ENCODE measurements around the gene RTN4IP1. TPM values are rescaled to one million over a fixed set of nuclear protein-coding genes. Genes with fewer than 3 reads are reported as not detected.
"Not testable (repeated sequence)": the region's sequence is repeated elsewhere in the genome, so short reads cannot be mapped to it uniquely, and the experiment has no call there.

RTN4IP1 gene
- total RNA-seq, 1 experiment from 2014 or later = 8.5 TPM

GRCh38 chr6:106617302-106617701 lies 12.0 kb downstream of the RTN4IP1 start:
- no peaks in the 10 kb centered on the region for H3K36me3 ChIP-seq

GRCh38 chr6:106614592-106615257 lies 14.6 kb downstream of the RTN4IP1 start:
- no peak overlapping the region for H3K4me3 ChIP-seq
- no peaks in the 10 kb centered on the region for H3K36me3 ChIP-seq
- H3K27ac ChIP-seq = no peak overlapping the region
- H3K27me3 ChIP-seq = no peaks in the 10 kb centered on the region
- DNase-seq = no peak
- H3K9me3 ChIP-seq (replicated peaks) = no peaks in the 10 kb centered on the region
- no peaks in the 10 kb centered on the region for H3K4me1 ChIP-seq

More at GRCh38 chr6:106617302-106617701, 12.0 kb downstream of the RTN4IP1 start:
- Histone ChIP-seq H3K4me3 (no peak overlapping the region), H3K9me3 (replicated peaks) (no peaks in the 10 kb centered on the region), H3K27ac (no peak overlapping the region), H3K27me3 (no peaks in the 10 kb centered on the region), H3K4me1 (no peaks in the 10 kb centered on the region)
- DNase-seq = no peak

DNA sequence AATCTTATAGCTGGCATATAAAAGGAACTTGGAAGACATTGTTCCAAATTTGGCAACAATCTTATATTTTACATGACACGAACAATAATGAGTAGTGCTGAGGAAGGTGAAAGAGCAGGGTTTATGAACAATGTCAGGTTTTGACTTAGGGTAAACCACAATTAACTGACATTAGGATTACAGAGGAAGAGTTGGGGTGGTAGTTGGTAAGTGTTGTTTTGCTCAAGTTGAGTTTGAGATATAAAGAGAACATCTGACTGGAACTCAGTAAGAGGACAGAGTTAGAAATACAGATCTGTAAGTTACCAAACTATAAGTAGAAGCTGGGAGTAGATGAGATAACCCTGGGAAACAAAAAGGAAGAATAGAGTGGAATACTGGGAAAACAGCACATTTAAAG lies 15.1 kb downstream of the RTN4IP1 start:
- no peak overlapping the region for H3K27ac ChIP-seq
- H3K4me1 ChIP-seq = no peaks in the 10 kb centered on the region
- DNase-seq = no peak

GRCh38 chr6:106613590-106613989 lies 15.7 kb downstream of the RTN4IP1 start:
- Histone ChIP-seq H3K9me3 (replicated peaks) (no peaks in the 10 kb centered on the region), H3K4me3 (no peak overlapping the region), H3K4me1 (no peaks in the 10 kb centered on the region), H3K27me3 (no peaks in the 10 kb centered on the region), H3K36me3 (no peaks in the 10 kb centered on the region), H3K27ac (no peak overlapping the region)
- DNase-seq = no peak

More for the DNA sequence above, 15.1 kb downstream of the RTN4IP1 start:
- H3K4me3 ChIP-seq = no peak overlapping the region
- no peaks in the 10 kb centered on the region for H3K9me3 ChIP-seq (replicated peaks)
- no peaks in the 10 kb centered on the region for H3K36me3 ChIP-seq
- H3K27me3 ChIP-seq = no peaks in the 10 kb centered on the region

DNA sequence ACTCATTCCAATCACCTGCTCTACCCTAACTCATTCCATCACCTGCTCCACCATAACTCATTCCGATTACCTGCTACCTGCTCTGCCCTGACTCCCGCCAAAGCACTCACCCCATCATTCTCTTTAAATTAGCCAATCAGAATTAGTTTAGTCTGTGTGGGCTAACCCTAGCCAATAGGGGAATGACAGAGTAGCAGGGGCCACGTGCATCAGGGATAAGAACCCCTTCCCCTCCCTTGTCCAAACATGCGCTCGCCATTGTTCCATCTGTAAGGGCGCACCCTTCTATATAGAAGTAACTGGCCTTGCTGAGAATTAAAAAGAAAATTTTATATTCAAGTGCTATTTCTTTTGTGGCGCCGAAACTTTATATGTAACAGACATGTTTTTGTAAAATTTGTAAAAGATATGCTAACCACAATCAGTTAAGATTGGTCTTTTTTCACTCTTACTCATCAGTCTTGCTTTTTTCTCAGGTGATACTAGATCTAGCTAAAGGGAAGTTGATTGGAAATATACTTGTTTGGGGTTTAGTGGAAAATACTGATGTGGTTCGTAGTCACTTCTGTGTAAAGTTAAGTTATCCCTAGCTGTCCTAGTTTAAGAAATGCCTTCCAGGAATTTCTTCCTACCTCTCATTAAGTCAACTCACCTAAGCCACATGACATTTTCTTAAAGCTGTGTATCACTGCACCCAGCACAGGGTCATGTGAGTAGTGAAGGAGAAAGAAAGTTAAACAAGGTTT lies 16.5 kb downstream of the RTN4IP1 start:
- no peak for DNase-seq
- Histone ChIP-seq H3K27me3 (no peaks in the 10 kb centered on the region), H3K36me3 (no peaks in the 10 kb centered on the region)

GRCh38 chr6:106611030-106611429 lies 18.3 kb downstream of the RTN4IP1 start:
- Histone ChIP-seq H3K27me3 (no peaks in the 10 kb centered on the region), H3K36me3 (no peaks in the 10 kb centered on the region; the same call in 1 of the 2 replicates), H3K4me1 (no peaks in the 10 kb centered on the region), H3K9me3 (replicated peaks) (no peaks in the 10 kb centered on the region), H3K27ac (no peak overlapping the region), H3K4me3 (no peak overlapping the region)
- DNase-seq = no peak

More for the DNA sequence above, 16.5 kb downstream of the RTN4IP1 start:
- Histone ChIP-seq H3K4me3 (no peak overlapping the region), H3K4me1 (no peaks in the 10 kb centered on the region), H3K27ac (no peak overlapping the region), H3K9me3 (replicated peaks) (no peaks in the 10 kb centered on the region)

GRCh38 chr6:106609699-106610098 lies 19.6 kb downstream of the RTN4IP1 start:
- H3K27me3 ChIP-seq = no peaks in the 10 kb centered on the region
- H3K4me3 ChIP-seq = no peak overlapping the region
- no peaks in the 10 kb centered on the region for H3K4me1 ChIP-seq
- H3K9me3 ChIP-seq (replicated peaks) = no peaks in the 10 kb centered on the region
- H3K27ac ChIP-seq = no peak overlapping the region
- H3K36me3 ChIP-seq = no peaks in the 10 kb centered on the region; the same call in 1 of the 2 replicates
- DNase-seq = peak; percentile 13 to 18

DNA sequence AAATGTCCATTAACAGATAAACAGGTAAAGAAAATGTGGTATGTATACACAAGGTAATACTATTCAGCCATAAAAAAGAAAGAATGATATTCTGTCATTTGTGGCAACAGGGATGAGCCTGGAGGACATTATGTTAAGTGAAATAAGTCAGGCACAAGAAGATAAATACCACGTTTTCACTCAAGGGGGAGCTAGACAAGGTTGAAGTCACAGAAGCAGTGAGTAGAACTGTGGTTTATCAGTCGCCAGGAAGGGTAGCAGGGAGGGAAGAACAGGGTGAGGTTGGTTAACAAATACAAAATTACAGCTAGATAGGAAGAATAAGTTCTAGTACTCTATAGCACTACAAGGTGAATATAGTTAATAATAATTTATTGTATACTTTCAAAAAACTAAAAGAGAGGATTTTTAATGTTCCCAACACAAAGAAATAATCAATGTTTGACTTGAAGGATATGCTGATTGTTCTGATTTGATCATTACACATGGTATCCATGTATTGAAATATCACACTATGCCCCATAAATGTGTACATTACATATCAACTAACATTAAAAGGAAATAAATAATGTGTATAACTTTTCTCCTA lies 21.1 kb downstream of the RTN4IP1 start:
- no peaks in the 10 kb centered on the region for H3K4me1 ChIP-seq
- no peak overlapping the region for H3K4me3 ChIP-seq
- DNase-seq = peak; percentile 27 to 66
- H3K27ac ChIP-seq = no peak overlapping the region
- no peaks in the 10 kb centered on the region; the same call in 1 of the 2 replicates for H3K36me3 ChIP-seq
- H3K9me3 ChIP-seq (replicated peaks) = no peaks in the 10 kb centered on the region
- H3K27me3 ChIP-seq = no peaks in the 10 kb centered on the region

- H3K4me3 ChIP-seq = no peak overlapping the region
- no peaks in the 10 kb centered on the region for H3K4me1 ChIP-seq
- no peak overlapping the region for H3K27ac ChIP-seq
- H3K36me3 ChIP-seq = no peaks in the 10 kb centered on the region
- DNase-seq = no peak
- no peaks in the 10 kb centered on the region for H3K27me3 ChIP-seq
- no peaks in the 10 kb centered on the region for H3K9me3 ChIP-seq (replicated peaks)
Observed at GRCh38 chr6:106600329-106600728, 29.0 kb downstream of the RTN4IP1 start.

DNA sequence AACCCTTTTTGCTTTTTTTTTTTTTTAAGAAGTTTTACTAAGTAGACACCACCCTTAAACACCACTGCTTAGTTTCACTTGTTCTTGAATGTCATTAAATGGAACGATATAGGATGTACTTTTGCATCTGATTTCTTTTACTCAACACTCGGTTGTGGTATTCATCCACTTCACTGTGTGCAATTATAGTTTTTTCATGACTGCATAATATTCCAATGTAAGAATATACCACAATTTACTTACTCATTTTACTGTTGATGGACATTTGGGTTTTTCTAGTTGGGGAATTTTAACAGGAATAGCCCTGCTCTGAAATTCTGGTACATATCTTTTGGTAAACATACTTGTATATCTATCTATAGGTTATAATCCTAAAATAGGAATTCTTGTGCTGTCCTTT lies 29.9 kb downstream of the RTN4IP1 start:
- no peaks in the 10 kb centered on the region for H3K36me3 ChIP-seq
- H3K27ac ChIP-seq = no peak overlapping the region
- DNase-seq = no peak
- H3K4me1 ChIP-seq = no peaks in the 10 kb centered on the region
- no peak overlapping the region for H3K4me3 ChIP-seq
- no peaks in the 10 kb centered on the region for H3K27me3 ChIP-seq
- H3K9me3 ChIP-seq (replicated peaks) = no peaks in the 10 kb centered on the region

DNA sequence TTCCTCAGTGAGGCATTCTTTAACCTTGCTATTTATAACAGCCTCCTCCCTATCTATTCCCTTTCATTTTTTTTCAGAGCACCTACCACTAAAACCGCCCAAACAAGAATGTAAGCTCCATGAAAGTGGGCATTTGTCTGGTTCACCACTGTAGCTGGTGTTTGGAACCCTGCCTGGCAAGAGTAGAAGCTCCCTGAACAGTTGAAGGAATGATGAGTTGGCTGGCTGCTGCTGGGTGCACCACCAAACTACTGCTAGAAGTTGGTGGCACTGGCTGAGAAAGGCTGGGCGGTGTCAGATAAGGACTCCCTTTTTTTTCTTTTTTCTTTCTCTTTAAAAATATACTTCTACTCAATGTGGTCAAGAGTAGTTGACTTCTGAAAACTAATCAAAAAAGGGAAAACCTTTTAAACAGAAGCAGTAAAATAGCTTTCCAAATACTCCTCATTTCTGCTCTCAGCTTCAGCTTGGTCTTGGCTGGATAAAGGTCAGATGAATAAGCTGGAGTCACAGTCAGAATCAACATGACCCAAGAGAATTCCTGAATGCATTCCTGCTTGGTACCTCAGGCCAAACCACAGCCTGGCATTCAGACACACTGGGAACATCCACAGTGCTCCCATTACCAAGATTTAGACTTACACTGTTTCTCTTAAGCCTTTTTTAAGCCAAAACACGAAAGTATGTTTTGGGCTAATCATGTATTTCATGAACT lies 38.0 kb downstream of the RTN4IP1 start:
- Histone ChIP-seq H3K27ac (no peak overlapping the region), H3K4me3 (no peak overlapping the region), H3K4me1 (no peaks in the 10 kb centered on the region), H3K9me3 (replicated peaks) (no peaks in the 10 kb centered on the region), H3K36me3 (0 out of 2 replicates have a peak, but pooled peaks cover 4% of the 10 kb centered on the region), H3K27me3 (no peaks in the 10 kb centered on the region)
- peak in 1 of 2 experiments; percentile 6 for DNase-seq

DNA sequence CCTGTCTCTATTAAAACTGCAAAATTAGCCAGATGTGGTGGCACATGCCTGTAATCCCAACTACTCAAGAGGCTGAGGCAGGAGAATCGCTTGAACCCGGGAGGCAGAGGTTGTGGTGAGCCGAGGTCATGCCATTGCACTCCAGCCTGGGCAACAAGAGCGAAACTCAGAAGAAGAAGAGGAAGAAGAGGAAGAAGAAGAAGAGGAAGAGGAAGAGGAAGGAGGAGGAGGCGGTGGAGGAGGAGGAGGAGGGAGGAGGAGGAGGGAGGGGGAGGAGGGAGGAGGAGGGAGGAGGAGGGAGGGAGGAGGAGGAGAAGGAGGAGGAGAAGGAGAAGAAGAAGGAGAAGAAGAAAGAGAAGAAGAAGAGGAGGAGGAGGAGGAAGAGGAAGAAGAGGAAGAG lies 40.4 kb downstream of the RTN4IP1 start:
- not testable (repeated sequence) for H3K9me3 ChIP-seq (replicated peaks); H3K4me3 ChIP-seq; H3K27ac ChIP-seq; H3K4me1 ChIP-seq; H3K27me3 ChIP-seq; H3K36me3 ChIP-seq; DNase-seq

DNA sequence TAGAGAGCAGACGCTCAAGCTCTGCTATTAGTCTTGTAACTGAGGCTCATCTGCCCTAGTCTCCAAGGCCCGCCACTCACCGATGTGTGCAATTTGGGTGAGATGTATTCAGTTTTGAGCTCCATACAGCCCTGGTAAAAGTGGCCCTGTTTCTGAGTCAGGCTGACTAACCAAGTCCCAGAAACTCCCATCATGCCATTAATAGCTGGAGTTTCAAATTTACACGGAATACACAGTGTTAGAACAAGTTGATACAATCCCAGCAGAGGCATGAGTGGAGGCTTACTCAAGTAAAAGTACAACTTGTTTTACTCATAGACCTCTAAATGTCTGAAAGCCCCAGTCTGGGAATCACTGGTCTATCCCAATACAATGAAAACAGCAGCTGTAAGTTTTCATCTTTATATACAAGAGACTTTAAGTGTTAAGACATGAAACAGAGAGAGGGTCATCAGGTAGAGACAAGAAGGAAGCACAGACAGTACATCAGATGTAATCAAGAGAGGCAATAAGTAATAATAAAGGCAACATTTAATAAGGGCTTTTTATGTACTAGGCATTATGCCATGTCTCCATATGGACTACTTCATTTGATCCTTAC lies 42.4 kb downstream of the RTN4IP1 start:
- H3K27ac ChIP-seq = no peak overlapping the region
- H3K9me3 ChIP-seq (replicated peaks) = no peaks in the 10 kb centered on the region
- H3K27me3 ChIP-seq = no peaks in the 10 kb centered on the region
- DNase-seq = no peak
- 0 out of 2 replicates have a peak, but pooled peaks cover 4% of the 10 kb centered on the region for H3K36me3 ChIP-seq
- no peak overlapping the region for H3K4me3 ChIP-seq
- H3K4me1 ChIP-seq = no peaks in the 10 kb centered on the region

DNA sequence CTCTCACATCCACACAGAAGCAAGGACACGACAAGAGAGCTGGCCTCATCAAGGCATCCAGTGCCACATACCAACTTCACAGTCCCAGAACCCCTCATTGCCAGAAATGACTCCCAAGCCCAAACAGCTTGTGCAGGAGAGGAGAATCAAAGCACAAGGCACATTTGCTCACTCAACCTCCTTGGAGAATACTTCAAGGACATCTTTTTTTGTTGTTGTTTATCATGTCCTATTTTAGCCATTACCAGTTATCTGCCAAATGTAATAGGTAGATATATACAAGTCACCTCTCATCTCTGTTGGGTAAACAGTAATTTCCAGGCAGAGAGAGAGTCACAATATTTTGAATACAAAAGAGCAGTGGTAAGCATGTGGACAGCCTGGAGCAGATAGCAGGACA lies 47.8 kb downstream of the RTN4IP1 start:
- Histone ChIP-seq H3K4me1 (no peaks in the 10 kb centered on the region), H3K27me3 (no peaks in the 10 kb centered on the region), H3K4me3 (no peak overlapping the region), H3K27ac (no peak overlapping the region), H3K36me3 (no peaks in the 10 kb centered on the region), H3K9me3 (replicated peaks) (no peaks in the 10 kb centered on the region)
- DNase-seq = no peak

Measured in SJCRH30 (cell line).